ENCODE data around the gene RAB21.
"Not testable (repeated sequence)": the region's sequence is repeated elsewhere in the genome, so short reads cannot be mapped to it uniquely, and the experiment has no call there.

Gene RAB21

DNA sequence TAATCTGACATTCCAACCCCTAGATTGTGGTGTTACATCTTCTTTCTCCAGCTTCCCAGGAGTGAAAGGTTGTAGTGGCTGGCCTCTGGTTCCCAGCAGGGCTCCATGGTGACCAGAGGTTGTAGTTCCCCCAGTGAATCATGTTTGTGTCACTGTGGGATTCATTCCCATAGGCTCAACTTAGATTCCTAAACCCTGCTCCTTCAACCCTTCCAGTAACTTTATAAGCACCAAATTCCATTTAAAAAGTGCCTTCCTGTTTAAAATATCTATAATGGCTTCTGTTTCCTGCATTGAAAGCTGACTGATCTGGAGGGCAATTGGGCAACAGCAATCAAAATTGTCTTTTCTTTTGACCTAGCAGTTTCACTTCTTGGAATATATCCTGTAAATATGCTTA is 44.4 kb downstream of the RAB21 start:
- DNase-seq (ENCODE audit: low spot score) = no peak

DNA sequence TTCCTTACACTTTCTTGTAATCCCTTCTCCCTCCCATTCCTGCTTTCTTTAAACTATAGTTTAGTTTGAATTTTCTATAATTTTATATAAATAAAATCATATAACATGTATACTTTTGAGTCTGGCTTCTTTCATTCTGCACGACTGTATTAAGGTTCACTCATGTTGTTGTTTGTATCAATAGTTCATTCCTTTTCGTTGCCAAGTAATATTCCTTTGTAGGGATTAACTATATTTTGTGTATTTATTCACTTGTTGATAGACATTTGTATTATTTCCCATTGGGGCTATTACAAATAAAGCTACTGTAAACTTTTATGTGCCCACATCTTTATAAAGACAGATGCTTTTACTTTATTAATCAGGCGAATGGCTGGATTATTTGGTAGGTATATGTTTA is 45.5 kb downstream of the RAB21 start:
- no peak for DNase-seq (ENCODE audit: low spot score)

DNA sequence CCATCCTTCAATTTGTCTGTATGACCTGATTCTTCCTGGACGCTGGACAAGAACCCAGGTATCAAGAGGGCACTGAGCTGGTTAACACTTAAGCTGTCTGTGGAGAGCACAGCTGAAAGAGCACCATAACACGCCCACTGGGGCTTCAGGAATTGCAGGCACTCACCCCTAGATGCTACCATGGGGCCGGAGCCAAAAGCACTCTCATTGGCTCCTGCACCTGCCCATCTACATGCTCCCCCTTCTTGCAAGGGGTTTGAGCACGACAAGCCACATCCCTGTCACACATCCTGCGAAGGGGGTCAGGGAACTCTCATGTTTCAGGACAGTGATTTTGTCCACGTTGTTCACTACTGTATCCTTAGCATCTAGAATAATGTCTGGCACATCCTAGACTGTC is 49.8 kb downstream of the RAB21 start:
- no peak for DNase-seq (ENCODE audit: low spot score)

DNA sequence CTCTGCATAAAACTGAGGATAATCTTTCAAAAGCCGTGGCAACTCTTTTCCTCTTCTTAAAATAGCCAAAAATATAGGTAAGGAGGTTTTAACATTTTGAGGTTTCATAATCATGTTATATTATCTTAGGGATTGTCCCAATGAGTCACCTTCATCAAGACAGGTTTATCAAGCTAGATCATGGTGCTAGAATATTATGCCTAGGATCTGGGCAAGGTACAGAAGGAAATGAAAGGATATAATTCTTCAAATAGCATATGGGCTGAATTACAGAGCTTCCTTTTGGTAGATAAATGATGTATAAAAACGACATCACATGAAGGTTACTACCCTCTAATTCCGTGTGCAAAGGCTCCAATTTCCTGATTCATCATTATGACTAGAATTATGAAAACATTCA is 56.3 kb downstream of the RAB21 start:
- no peak for DNase-seq (ENCODE audit: low spot score)

DNA sequence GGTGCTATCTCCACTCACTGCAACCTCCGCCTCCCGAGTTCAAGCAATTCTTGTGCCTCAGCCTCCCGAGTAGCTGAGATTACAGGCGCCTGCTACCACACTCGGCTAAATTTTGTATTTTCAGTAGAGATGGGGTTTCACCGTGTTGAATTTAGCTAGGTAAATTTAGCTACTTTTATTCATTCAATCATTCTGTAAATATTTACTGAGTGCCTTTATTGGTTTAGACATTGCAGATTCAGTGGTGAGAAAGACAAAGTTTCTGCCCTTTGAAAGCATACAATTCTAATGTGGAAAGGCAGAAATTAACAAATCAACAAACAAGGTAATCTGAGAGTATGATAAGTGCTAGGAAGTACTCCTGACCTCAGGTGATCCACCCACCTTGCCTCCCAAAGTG is 60.6 kb downstream of the RAB21 start:
- not testable (repeated sequence) for DNase-seq (ENCODE audit: low spot score)

DNA sequence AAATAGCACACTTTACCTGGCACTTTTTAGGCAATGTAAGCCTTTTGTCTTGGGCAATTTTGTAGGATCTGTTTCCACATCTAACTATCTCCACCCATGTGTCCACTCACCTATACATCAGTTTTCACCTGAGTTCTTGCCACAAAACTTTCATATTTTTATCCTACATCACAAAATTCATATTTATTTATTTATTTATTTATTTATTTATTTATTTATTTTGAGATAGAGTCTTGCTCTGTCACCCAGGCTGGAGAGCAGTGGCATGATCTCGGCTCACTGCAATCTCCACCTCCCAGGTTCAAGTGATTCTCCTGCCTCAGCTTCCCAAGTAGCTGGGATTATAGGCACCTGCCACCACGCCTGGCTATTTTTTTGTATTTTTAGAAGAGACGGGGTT is 67.4 kb downstream of the RAB21 start:
- DNase-seq (ENCODE audit: low spot score) = not testable (repeated sequence)

DNA sequence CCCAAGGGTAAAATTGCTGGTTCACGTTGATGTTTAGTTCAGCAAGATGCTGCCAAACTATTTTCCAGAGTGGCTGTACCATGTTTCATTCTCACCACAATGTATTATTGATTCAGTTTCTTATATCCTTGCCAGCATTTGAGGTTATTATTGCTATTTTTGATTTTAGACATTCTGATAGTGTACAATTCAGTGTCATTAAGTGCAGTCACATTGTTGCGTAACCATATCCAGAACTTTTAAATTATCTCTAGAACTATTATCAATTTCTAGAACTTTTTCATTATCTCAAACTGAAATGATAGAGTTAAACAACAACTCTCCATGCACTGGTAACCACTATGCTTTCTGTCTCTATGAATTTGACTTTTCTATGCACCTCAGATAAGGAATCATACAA is 74.2 kb downstream of the RAB21 start:
- no peak for DNase-seq (ENCODE audit: low spot score)

DNA sequence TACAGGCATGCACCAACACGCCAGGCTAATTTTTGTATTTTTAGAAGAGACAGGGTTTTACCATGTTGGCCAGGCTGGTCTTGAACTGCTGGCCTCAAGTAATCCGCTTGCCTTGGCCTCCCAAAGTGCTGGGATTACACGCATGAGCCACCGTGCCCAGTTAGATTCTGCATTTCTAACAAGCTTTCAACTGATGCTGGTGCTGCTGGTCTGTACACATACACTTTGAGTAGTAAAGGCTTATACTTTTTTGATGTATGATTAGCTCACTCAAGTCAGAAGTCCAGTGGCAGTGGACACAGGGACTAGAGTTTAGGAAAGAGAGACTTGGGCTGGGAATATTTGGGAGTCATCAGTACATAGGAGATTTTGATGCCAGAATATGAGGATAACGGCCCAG is 82.7 kb downstream of the RAB21 start:
- DNase-seq (ENCODE audit: low spot score) = no peak

DNA sequence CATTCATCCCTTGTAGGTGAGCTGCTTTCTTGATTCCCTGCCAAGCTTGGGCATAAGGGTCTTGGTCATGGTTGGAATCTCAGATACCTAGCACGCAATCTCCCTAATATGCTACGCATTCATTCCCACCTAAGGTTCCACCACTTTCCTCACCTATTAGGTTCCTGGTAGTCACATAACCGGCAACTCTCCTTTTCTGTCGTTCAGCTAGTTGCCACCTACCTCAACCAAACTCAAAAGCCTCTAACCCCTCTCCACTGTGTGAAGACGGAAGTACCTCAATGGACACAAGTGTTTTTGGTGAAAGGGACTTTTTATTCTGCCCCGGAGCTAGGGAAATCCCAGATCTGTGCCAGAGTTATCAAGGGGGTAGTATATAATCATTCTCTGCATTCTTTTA is 83.6 kb downstream of the RAB21 start:
- DNase-seq (ENCODE audit: low spot score) = no peak

DNA sequence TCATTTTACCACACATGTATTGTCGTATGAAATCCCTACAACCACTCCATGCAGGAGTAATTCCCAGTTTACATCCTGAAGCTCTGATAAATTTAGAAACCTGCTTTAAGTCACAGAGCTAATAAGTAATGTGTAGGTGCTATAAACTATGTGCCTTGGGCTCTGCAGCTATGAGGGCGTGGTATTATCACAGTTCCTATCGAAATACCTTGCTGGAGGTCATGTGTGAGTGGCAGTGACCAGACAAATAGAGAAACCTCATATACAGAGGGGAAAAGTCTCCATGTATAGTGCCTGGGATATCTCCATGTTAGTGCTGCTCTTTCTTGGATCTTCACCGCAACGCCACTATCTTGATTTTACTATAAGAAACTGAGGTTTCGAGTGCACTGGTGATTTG is 84.0 kb downstream of the RAB21 start:
- DNase-seq (ENCODE audit: low spot score) = no peak

DNA sequence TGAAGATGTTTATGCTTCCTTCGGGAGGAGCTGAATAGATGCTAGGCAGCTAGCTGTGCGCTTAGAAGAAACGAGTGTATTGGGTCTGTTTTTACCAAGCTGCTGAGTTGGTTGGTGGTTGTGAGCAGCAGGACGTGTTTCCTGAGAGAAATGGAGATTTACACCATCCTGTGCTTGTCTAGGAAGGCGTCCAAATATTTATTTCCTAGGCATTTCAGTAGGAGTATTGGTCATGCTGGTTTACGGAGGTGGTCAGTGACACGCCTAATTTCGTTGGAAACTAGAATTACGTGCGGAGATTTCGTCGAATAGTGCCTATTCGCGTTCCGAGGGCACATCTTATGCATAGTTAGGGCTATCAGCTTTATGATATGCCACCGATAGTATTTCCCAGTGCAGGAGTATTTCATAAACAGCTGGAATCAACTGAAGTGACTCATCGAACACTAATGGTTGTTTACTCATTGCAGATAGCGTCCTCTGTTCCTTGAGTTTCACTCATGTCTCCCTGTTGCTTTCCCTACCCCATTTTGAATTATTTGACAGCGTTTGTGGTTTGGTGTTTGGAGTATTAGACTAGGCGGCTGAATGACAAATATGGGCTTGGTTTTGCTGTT is 85.7 kb downstream of the RAB21 start:
- no peak for DNase-seq (ENCODE audit: low spot score)

DNA sequence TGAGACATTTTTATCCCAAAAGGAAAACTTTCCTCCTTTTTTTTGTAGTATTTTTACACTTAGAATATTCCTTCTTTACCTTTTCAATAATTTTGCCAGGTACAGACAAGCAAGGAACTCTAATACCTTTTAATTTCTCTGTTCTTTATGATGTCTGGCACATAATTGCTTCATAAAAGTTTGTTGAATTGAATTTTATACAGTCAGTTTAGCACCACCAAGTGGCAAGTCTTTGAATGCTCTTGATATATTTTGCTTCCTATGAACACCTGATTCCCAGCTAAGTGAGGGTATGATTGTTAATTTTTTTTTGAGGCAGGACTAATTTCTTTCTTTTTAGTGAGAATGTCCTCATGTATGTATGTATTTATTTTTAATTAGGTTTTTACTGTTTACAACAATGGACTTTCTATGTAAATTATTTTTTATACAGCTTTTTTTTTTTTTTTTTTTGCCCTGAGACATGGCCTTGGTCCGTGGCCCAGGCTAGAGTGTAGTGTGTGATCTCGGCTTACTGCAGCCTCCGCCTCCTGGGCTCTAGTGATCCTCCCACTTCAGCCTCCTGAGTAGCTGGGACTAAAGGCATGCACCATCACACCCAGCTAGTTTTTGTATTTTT is 91.8 kb downstream of the RAB21 start:
- DNase-seq (ENCODE audit: low spot score) = peak; percentile 14

DNA sequence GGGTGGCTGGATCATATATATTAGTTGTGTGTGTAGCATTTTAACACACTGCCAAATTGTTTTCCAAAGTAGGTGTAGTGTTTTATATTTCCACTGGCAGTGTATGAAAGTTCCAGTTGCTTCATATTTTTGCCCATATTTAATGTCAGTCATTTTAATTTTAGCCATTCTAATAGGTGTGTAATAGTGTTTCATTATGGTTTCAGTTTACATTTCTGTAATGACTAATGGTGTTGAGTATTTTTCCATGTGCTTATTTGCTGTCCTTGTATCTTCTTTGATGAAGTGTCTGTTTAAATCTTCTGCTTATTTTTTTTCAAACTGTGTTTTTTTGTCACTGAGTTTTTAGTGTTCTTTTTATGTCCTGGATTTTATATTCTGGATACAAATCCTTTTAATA is 93.5 kb downstream of the RAB21 start:
- no peak for DNase-seq (ENCODE audit: low spot score)

DNA sequence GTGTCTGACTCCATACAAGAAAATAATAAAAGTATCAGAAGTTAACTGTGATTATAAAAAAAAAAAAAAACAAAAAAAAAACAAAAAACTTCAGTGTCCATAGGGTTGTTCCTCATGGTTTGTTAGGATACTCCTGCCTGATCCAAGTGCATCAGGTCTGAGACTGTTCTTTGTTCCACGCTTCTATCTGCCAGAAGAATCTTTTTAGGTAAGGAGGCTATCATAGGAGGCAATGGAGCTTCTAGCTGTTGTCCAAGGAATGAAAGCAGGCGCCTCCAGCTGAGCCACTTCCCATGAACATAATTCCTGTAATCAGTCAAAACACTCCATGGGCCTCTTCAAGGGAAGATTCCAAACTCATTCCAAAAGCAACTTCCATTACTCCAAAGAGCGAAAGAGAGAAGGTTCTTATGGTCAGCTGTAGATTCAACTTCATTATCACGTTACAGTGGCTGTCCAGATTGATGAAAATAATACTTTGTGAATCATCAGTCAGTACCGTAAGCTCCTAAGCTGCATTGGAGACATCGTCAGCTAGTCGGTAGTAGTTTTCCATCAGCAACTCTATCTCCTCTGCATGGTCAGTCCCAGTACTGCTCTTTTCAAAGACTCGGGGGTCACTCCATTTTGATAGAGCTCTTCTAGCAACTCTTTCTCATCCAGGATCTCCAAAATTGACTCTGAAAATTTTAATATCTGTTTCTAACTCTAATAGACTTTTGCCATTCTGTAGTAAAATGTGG is 94.6 kb downstream of the RAB21 start:
- DNase-seq (ENCODE audit: low spot score) = no peak
